ENCODE measurements around the gene CRYGD. TPM values are rescaled to one million over a fixed set of nuclear protein-coding genes. Genes with fewer than 3 reads are reported as not detected.
"Not testable (repeated sequence)": the region's sequence is repeated elsewhere in the genome, so short reads cannot be mapped to it uniquely, and the experiment has no call there.

The CRYGD gene
- total and polyA plus RNA-seq, 2 of the 4 experiments (the other 2 are of a cell fraction), result not detected

GRCh38 chr2:208139447-208139846 lies 15.1 kb upstream of the CRYGD start:
- no peak overlapping the region for H3K9ac ChIP-seq (ENCODE audit: low read depth, low read length)
- POLR2A ChIA-PET (ENCODE audit: unreplicated experiment), result no interaction called here
- CTCF ChIA-PET, result no interaction called here
- dilution Hi-C loops (cut with HindIII; ENCODE audit: low sequenced_read_pairs, unreplicated experiment) (no loop called here), intact Hi-C loops (cut with micrococcal nuclease) (no loop called here), in situ Hi-C loops (cut with MboI; ENCODE audit: low sequenced_read_pairs) (no loop called here)
- H2BK15ac ChIP-seq (ENCODE audit: low read depth, low read length), result no peak overlapping the region
- no peaks in the 10 kb centered on the region for H3K9me3 ChIP-seq (ENCODE audit: control insufficient read depth, insufficient read depth, low read length)
- no peaks in the 10 kb centered on the region for H3K36me3 ChIP-seq (ENCODE audit: control insufficient read depth, insufficient read depth, low read length)
- DNase-seq (no peak), ATAC-seq (ENCODE audit: low read depth) (no peak)
- no peak overlapping the region for H3K18ac ChIP-seq (ENCODE audit: low read depth, low read length)
- no peak overlapping the region for H4K8ac ChIP-seq (ENCODE audit: low read depth in 2 of 2, low read length in 2 of 2)
- H3K79me1 ChIP-seq (ENCODE audit: low read depth in 1 of 2, low read length in 2 of 2), result no peaks in the 10 kb centered on the region
- no peak overlapping the region for H3K56ac ChIP-seq (ENCODE audit: extremely low read depth, insufficient read depth, low read length)
- H3K9me1 ChIP-seq (ENCODE audit: insufficient read depth, low read length), result no peaks in the 10 kb centered on the region
- no peak overlapping the region for H3K4me3 ChIP-seq (ENCODE audit: insufficient read depth, low read depth, low read length)
- no peak overlapping the region for H3K27ac ChIP-seq (ENCODE audit: insufficient read depth, low read length)
- no peak overlapping the region for H2BK20ac ChIP-seq (ENCODE audit: low read depth, low read length)
- TF ChIP-seq SMC3 (IDR thresholded peaks at IDR 0.05; ENCODE audit: low read depth, low read length), result no peak
- TF ChIP-seq NFE2L2 (IDR thresholded peaks at IDR 0.05; ENCODE audit: low read depth, low read length), result no peak
- no peak for TF ChIP-seq FOS (IDR thresholded peaks at IDR 0.05; ENCODE audit: low read depth, low read length)
- TF ChIP-seq CTCF (conservative IDR thresholded peaks at IDR 0.05; ENCODE audit: low read depth, low read length), result no peak
- no peak for TF ChIP-seq POLR2A (IDR thresholded peaks at IDR 0.05; ENCODE audit: low read depth, low read length)
- no peak for TF ChIP-seq MAFK (IDR thresholded peaks at IDR 0.05; ENCODE audit: low read depth, low read length)
- no peak for TF ChIP-seq CEBPB (IDR thresholded peaks at IDR 0.05; ENCODE audit: low read depth, low read length)
- no peak for TF ChIP-seq MXI1 (IDR thresholded peaks at IDR 0.05; ENCODE audit: borderline replicate concordance, low read depth, low read length)
- no peak for TF ChIP-seq MAZ (IDR thresholded peaks at IDR 0.05; ENCODE audit: borderline replicate concordance, low read depth, low read length)
- TF ChIP-seq CHD1 (IDR thresholded peaks at IDR 0.05; ENCODE audit: low read depth, low read length), result no peak
- H4K91ac ChIP-seq (ENCODE audit: insufficient read depth, low read depth, low read length), result no peak overlapping the region
- H3K14ac ChIP-seq (replicated peaks; ENCODE audit: low read depth, low read length), result no peak overlapping the region
- no peaks in the 10 kb centered on the region for H4K20me1 ChIP-seq (ENCODE audit: insufficient read depth, low read length)
- 0 out of 2 replicates have a peak, but pooled peaks cover 2% of the 10 kb centered on the region for H3K27me3 ChIP-seq (ENCODE audit: control insufficient read depth, insufficient read depth, low read length)
- no peak overlapping the region for H2AK5ac ChIP-seq (ENCODE audit: low read depth, low read length)
- H3K23ac ChIP-seq (ENCODE audit: low read depth, low read length), result no peak overlapping the region
- H2AFZ ChIP-seq (replicated peaks; ENCODE audit: low read length, poor library complexity), result no peak overlapping the region
- no peaks in the 10 kb centered on the region for H3K4me1 ChIP-seq (ENCODE audit: control insufficient read depth, insufficient read depth, low read length)
- BruUV-seq (replicated peaks), result no TSS peak
- WGBS, 2 experiments (ENCODE audit: extremely low coverage in 2 of 2, insufficient read length in 1 of 2), result 78% methylated on average over 8 of the region's 18 CpGs; no CpG with 5 or more reads in 1 of the 2 experiments
- no peak overlapping the region for H2BK120ac ChIP-seq (ENCODE audit: low read depth, low read length)
- no peak overlapping the region for H2AK9ac ChIP-seq (replicated peaks; ENCODE audit: low read depth, low read length, poor library complexity)
- H4K5ac ChIP-seq (ENCODE audit: low read depth, low read length), result no peak overlapping the region
- H3K4me2 ChIP-seq (ENCODE audit: low read depth, low read length), result no peak overlapping the region
- H2BK5ac ChIP-seq (ENCODE audit: low read depth, low read length, poor library complexity, severe bottlenecking), result no peak overlapping the region
- H3K4ac ChIP-seq (ENCODE audit: low read depth, low read length), result no peak overlapping the region

- in situ Hi-C loops (cut with MboI; ENCODE audit: low sequenced_read_pairs); H3K4me1 ChIP-seq (ENCODE audit: control insufficient read depth, insufficient read depth, low read length); H3K36me3 ChIP-seq (ENCODE audit: control insufficient read depth, insufficient read depth, low read length); BruUV-seq (replicated peaks); H2BK5ac ChIP-seq (ENCODE audit: low read depth, low read length, poor library complexity, severe bottlenecking); H3K4me2 ChIP-seq (ENCODE audit: low read depth, low read length); H3K27me3 ChIP-seq (ENCODE audit: control insufficient read depth, insufficient read depth, low read length); H2BK20ac ChIP-seq (ENCODE audit: low read depth, low read length); H3K18ac ChIP-seq (ENCODE audit: low read depth, low read length); H3K56ac ChIP-seq (ENCODE audit: extremely low read depth, insufficient read depth, low read length); H4K20me1 ChIP-seq (ENCODE audit: insufficient read depth, low read length); H2AK9ac ChIP-seq (replicated peaks; ENCODE audit: low read depth, low read length, poor library complexity); H3K79me1 ChIP-seq (ENCODE audit: low read depth in 1 of 2, low read length in 2 of 2); H3K4ac ChIP-seq (ENCODE audit: low read depth, low read length); ATAC-seq (ENCODE audit: low read depth); H4K91ac ChIP-seq (ENCODE audit: insufficient read depth, low read depth, low read length); DNase-seq; H2AFZ ChIP-seq (replicated peaks; ENCODE audit: low read length, poor library complexity); H3K9me3 ChIP-seq (ENCODE audit: control insufficient read depth, insufficient read depth, low read length); H3K9ac ChIP-seq (ENCODE audit: low read depth, low read length); H2AK5ac ChIP-seq (ENCODE audit: low read depth, low read length); intact Hi-C loops (cut with micrococcal nuclease); H2BK15ac ChIP-seq (ENCODE audit: low read depth, low read length); H4K8ac ChIP-seq (ENCODE audit: low read depth in 2 of 2, low read length in 2 of 2); H3K14ac ChIP-seq (replicated peaks; ENCODE audit: low read depth, low read length); POLR2A ChIA-PET (ENCODE audit: unreplicated experiment); dilution Hi-C loops (cut with HindIII; ENCODE audit: low sequenced_read_pairs, unreplicated experiment); CTCF ChIA-PET; H3K23ac ChIP-seq (ENCODE audit: low read depth, low read length); H4K5ac ChIP-seq (ENCODE audit: low read depth, low read length); H3K9me1 ChIP-seq (ENCODE audit: insufficient read depth, low read length); H3K27ac ChIP-seq (ENCODE audit: insufficient read depth, low read length); H2BK120ac ChIP-seq (ENCODE audit: low read depth, low read length); H3K4me3 ChIP-seq (ENCODE audit: insufficient read depth, low read depth, low read length): not testable (repeated sequence)
- no CpG with 5 or more reads among the region's 7 CpGs for WGBS, 2 experiments (ENCODE audit: extremely low coverage in 2 of 2, insufficient read length in 1 of 2)
Observed at GRCh38 chr2:208138334-208138733, 14.0 kb upstream of the CRYGD start.

All from IMR-90 (cell line).